Progenitor cell of endocrine pancreas (in vitro differentiated cells): ENCODE results near the gene PSRC1. TPM values are rescaled to one million over a fixed set of nuclear protein-coding genes. Genes with fewer than 3 reads are reported as not detected.
"Not testable (repeated sequence)": the region's sequence is repeated elsewhere in the genome, so short reads cannot be mapped to it uniquely, and the experiment has no call there.

Source experiments
- DNase-seq: peaks from one replicate; pipeline ENCODE4 v3.0.0; 2021; ENCODE audit warnings: low spot score; ENCODE audit not compliant: unreplicated experiment
- H3K27ac Mint-ChIP-seq: 2 replicates; pipeline ENCODE4 v1.8.0; 2021; ENCODE audit warnings: mild to moderate bottlenecking, moderate library complexity, mixed read lengths
- H3K27me3 Mint-ChIP-seq: 2 replicates; pipeline ENCODE4 v1.8.0; 2021; ENCODE audit warnings: mixed read lengths
- H3K36me3 Mint-ChIP-seq: 2 replicates; pipeline ENCODE4 v1.8.0; 2022; ENCODE audit warnings: mixed read lengths; ENCODE audit not compliant: insufficient read depth
- H3K4me1 Mint-ChIP-seq: 2 replicates; pipeline ENCODE4 v1.8.0; 2021; ENCODE audit warnings: low read depth, mixed read lengths
- H3K4me3 Mint-ChIP-seq: 2 replicates; pipeline ENCODE4 v1.8.0; 2021; ENCODE audit warnings: low read depth, mild to moderate bottlenecking, moderate library complexity, mixed read lengths
- H3K9me3 Mint-ChIP-seq: 2 replicates; pipeline ENCODE4 v1.8.0; 2021; ENCODE audit warnings: low read depth, mixed read lengths
- CTCF ChIP-seq: fragments of 200-600 bp; sonication (generic); IDR thresholded peaks from one replicate; pipeline ENCODE4 v1.5.0; 2021; ENCODE audit warnings: antibody characterized with exemption, mild to moderate bottlenecking; ENCODE audit not compliant: unreplicated experiment
- total RNA-seq: library from RNA; stranded (reverse); gene quantifications from 2 replicates; pipeline ENCODE4 v1.2.1, GENCODE V29; 2021

PSRC1 gene
- total RNA-seq, 1 donor from 2014 or later, result 29.4 TPM

GRCh38 chr1:109290137-109290536 is 7.2 kb upstream of the PSRC1 start:
- DNase-seq, result no peak
- Mint-ChIP-seq H3K27ac (no peak overlapping the region), H3K4me1 (no peaks in the 10 kb centered on the region), H3K36me3 (no peaks in the 10 kb centered on the region), H3K9me3 (no peaks in the 10 kb centered on the region), H3K4me3 (no peak overlapping the region), H3K27me3 (peaks cover 15% of the 10 kb centered on the region)
- no peak for TF ChIP-seq CTCF

- not testable (repeated sequence) for H3K27ac Mint-ChIP-seq, H3K4me3 Mint-ChIP-seq, H3K27me3 Mint-ChIP-seq, H3K36me3 Mint-ChIP-seq, DNase-seq, H3K9me3 Mint-ChIP-seq
- H3K4me1 Mint-ChIP-seq, result peaks cover 14% of the 10 kb centered on the region
These were observed 3.8 kb upstream of the PSRC1 start for GRCh38 chr1:109286762-109287161.

- no peak for TF ChIP-seq CTCF
- Mint-ChIP-seq H3K4me1 (peaks cover 17% of the 10 kb centered on the region), H3K27ac (peak overlapping the region; percentile 94), H3K36me3 (peaks cover 6% of the 10 kb centered on the region), H3K27me3 (no peaks in the 10 kb centered on the region), H3K4me3 (peak overlapping the region; percentile 98), H3K9me3 (no peaks in the 10 kb centered on the region)
- DNase-seq, result no peak
These were observed 1.0 kb upstream of the PSRC1 start for GRCh38 chr1:109283748-109284600.

GRCh38 chr1:109282497-109282951 is 421 bp downstream of the PSRC1 start:
- peak overlapping the region; percentile 98 for H3K4me3 Mint-ChIP-seq
- H3K9me3 Mint-ChIP-seq, result no peaks in the 10 kb centered on the region
- H3K27ac Mint-ChIP-seq, result peak overlapping the region; percentile 94
- peaks cover 6% of the 10 kb centered on the region for H3K36me3 Mint-ChIP-seq
- DNase-seq, result no peak
- peaks cover 19% of the 10 kb centered on the region for H3K4me1 Mint-ChIP-seq
- no peaks in the 10 kb centered on the region for H3K27me3 Mint-ChIP-seq
- no peak for TF ChIP-seq CTCF

GRCh38 chr1:109281680-109282496 is 1.1 kb downstream of the PSRC1 start:
- H3K36me3 Mint-ChIP-seq, result peaks cover 6% of the 10 kb centered on the region
- no peak overlapping the region for H3K27ac Mint-ChIP-seq
- no peaks in the 10 kb centered on the region for H3K27me3 Mint-ChIP-seq
- peak overlapping the region; percentile 98 for H3K4me3 Mint-ChIP-seq
- peaks cover 25% of the 10 kb centered on the region for H3K4me1 Mint-ChIP-seq
- TF ChIP-seq CTCF, result no peak
- no peak for DNase-seq
- no peaks in the 10 kb centered on the region for H3K9me3 Mint-ChIP-seq
